ENCODE data around the gene ATG5. TPM values are rescaled to one million over a fixed set of nuclear protein-coding genes. Genes with fewer than 3 reads are reported as not detected.

ATG5 gene
- total and polyA plus RNA-seq, 2 experiments from 2014 or later, result 31.6 to 48.2 TPM

DNA sequence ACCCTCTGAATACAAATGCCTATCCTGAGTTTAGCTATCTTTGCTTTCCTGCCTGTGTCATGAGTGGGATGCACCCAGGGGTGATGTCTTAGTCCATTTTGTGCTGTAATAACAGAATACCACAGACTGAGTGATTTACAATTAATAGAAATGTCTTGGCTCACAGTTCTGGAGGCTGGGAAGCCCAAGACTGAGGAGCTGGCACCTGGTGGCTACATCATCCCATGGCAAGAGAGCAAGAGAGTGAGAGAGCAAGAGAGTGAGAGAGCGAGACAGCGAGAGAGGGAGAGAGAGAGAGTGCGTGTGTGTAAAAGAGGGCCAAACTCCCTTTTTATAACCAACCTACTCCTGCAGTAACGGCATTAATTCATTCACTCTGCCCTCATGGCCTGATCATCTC is 162.6 kb downstream of the ATG5 start:
- peaks cover 6% of the 10 kb centered on the region for H3K27me3 Mint-ChIP-seq (ENCODE audit: insufficient read depth, low read depth, poor library complexity)
- H3K9me3 Mint-ChIP-seq, result no peaks in the 10 kb centered on the region
- Histone ChIP-seq H3K27me3 (ENCODE audit: insufficient read depth) (no peaks in the 10 kb centered on the region), H3K79me2 (replicated peaks; ENCODE audit: insufficient read depth) (no peaks in the 10 kb centered on the region), H3K9me2 (ENCODE audit: insufficient read depth) (peaks cover 4% of the 10 kb centered on the region; the same call in 1 of the 2 replicates), H3K36me3 (ENCODE audit: insufficient read depth) (no peaks in the 10 kb centered on the region), H3K27ac (ENCODE audit: low read depth) (no peak overlapping the region), H4K20me1 (replicated peaks; ENCODE audit: insufficient read depth) (no peaks in the 10 kb centered on the region), H3K4me3 (no peak overlapping the region), H3K4me2 (0 out of 2 replicates have a peak overlapping the region, but pooled peaks have one; percentile 24), H3F3A (replicated peaks; ENCODE audit: low read depth) (no peaks in the 10 kb centered on the region), H3K4me1 (ENCODE audit: insufficient read depth) (peaks cover 20% of the 10 kb centered on the region), H2AFZ (peak overlapping the region; percentile 87; the same call in 1 of the 2 replicates)
- TF ChIP-seq NANOG (IDR thresholded peaks at IDR 0.05; ENCODE audit: borderline replicate concordance), result no peak
- TF ChIP-seq, protein P1, sequence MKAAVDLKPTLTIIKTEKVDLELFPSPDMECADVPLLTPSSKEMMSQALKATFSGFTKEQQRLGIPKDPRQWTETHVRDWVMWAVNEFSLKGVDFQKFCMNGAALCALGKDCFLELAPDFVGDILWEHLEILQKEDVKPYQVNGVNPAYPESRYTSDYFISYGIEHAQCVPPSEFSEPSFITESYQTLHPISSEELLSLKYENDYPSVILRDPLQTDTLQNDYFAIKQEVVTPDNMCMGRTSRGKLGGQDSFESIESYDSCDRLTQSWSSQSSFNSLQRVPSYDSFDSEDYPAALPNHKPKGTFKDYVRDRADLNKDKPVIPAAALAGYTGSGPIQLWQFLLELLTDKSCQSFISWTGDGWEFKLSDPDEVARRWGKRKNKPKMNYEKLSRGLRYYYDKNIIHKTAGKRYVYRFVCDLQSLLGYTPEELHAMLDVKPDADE (IDR thresholded peaks at IDR 0.05), result no peak
- no peaks in the 10 kb centered on the region for H3K36me3 Mint-ChIP-seq (ENCODE audit: low read depth)
- ATAC-seq (peak; percentile 23), DNase-seq (ENCODE audit: low spot score) (no peak)
- no peak overlapping the region for H3K4me3 Mint-ChIP-seq
- H3K27ac Mint-ChIP-seq, result no peak overlapping the region
- peaks cover 28% of the 10 kb centered on the region for H3K4me1 Mint-ChIP-seq

DNA sequence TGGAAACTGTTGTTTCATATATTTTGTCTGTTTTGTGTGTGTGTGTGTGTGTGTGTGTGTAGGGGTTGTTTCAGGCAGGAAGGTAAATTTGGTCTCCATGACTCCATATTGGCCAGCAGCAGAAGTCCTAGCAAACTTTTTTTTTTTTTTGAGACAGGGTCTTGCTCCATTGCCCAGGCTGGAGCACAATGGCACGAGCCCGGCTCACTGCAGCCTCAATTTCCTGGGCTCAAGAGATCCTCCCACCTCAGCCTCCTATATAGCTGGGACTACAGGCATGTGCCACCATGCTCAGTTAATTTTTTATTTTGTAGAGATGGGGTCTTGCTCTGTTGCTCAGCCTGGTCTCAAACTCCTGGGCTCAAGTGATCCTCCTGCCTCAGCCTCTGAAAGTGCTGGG is 163.7 kb downstream of the ATG5 start:
- no peak overlapping the region for H3K4me3 Mint-ChIP-seq
- Histone ChIP-seq H3K4me1 (ENCODE audit: insufficient read depth) (peaks cover 11% of the 10 kb centered on the region), H3K27ac (ENCODE audit: low read depth) (no peak overlapping the region), H3K4me3 (no peak overlapping the region), H3F3A (replicated peaks; ENCODE audit: low read depth) (no peaks in the 10 kb centered on the region), H3K4me2 (no peak overlapping the region), H4K20me1 (replicated peaks; ENCODE audit: insufficient read depth) (no peaks in the 10 kb centered on the region), H3K27me3 (ENCODE audit: insufficient read depth) (no peaks in the 10 kb centered on the region), H3K9me2 (ENCODE audit: insufficient read depth) (peaks cover 4% of the 10 kb centered on the region; the same call in 1 of the 2 replicates), H3K79me2 (replicated peaks; ENCODE audit: insufficient read depth) (no peaks in the 10 kb centered on the region), H3K36me3 (ENCODE audit: insufficient read depth) (no peaks in the 10 kb centered on the region), H2AFZ (no peak overlapping the region)
- ATAC-seq, result no peak
- H3K27me3 Mint-ChIP-seq (ENCODE audit: insufficient read depth, low read depth, poor library complexity), result peaks cover 6% of the 10 kb centered on the region
- no peak for DNase-seq (ENCODE audit: low spot score)
- no peaks in the 10 kb centered on the region for H3K9me3 Mint-ChIP-seq
- peaks cover 19% of the 10 kb centered on the region for H3K4me1 Mint-ChIP-seq
- no peaks in the 10 kb centered on the region for H3K36me3 Mint-ChIP-seq (ENCODE audit: low read depth)
- no peak overlapping the region for H3K27ac Mint-ChIP-seq
- no peak for TF ChIP-seq POLR2AphosphoS5 (IDR thresholded peaks at IDR 0.05; ENCODE audit: low read depth)
- TF ChIP-seq, protein P2, sequence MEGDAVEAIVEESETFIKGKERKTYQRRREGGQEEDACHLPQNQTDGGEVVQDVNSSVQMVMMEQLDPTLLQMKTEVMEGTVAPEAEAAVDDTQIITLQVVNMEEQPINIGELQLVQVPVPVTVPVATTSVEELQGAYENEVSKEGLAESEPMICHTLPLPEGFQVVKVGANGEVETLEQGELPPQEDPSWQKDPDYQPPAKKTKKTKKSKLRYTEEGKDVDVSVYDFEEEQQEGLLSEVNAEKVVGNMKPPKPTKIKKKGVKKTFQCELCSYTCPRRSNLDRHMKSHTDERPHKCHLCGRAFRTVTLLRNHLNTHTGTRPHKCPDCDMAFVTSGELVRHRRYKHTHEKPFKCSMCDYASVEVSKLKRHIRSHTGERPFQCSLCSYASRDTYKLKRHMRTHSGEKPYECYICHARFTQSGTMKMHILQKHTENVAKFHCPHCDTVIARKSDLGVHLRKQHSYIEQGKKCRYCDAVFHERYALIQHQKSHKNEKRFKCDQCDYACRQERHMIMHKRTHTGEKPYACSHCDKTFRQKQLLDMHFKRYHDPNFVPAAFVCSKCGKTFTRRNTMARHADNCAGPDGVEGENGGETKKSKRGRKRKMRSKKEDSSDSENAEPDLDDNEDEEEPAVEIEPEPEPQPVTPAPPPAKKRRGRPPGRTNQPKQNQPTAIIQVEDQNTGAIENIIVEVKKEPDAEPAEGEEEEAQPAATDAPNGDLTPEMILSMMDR (conservative IDR thresholded peaks at IDR 0.05; ENCODE audit: low read depth in 2 of 2), result no peak

DNA sequence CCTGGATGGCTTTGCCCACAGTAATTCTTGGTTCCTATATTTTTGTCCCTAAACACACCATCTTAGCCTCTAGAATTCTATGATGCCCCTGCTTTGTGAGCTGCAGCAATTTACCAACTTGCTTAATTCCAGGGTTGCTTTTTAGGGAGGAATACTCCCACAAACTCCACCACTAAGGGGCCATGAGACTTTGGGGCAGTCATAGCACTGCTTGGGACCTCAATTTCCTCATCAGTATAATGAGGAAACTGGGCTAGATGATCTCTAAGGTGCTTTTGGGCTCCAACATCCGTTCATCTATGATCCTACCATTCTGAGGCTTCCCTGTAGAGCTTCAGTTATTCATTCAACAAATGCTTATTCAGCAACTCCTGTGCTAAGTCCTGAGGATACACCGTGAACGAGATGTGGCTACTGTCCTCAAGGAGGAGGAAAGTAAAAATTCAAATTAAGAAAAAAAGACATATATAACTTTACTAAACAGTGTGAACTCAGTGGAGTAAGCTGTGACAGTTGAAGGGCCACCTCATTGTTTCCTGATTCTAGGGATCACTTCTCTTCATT is 164.2 kb downstream of the ATG5 start:
- Histone ChIP-seq H2AFZ (no peak overlapping the region), H3K79me2 (replicated peaks; ENCODE audit: insufficient read depth) (no peaks in the 10 kb centered on the region), H3K4me1 (ENCODE audit: insufficient read depth) (peaks cover 11% of the 10 kb centered on the region), H4K20me1 (replicated peaks; ENCODE audit: insufficient read depth) (no peaks in the 10 kb centered on the region), H3K27me3 (ENCODE audit: insufficient read depth) (no peaks in the 10 kb centered on the region), H3K4me2 (no peak overlapping the region), H3F3A (replicated peaks; ENCODE audit: low read depth) (no peaks in the 10 kb centered on the region), H3K27ac (ENCODE audit: low read depth) (no peak overlapping the region), H3K9me2 (ENCODE audit: insufficient read depth) (peaks cover 4% of the 10 kb centered on the region; the same call in 1 of the 2 replicates), H3K36me3 (ENCODE audit: insufficient read depth) (no peaks in the 10 kb centered on the region), H3K4me3 (no peak overlapping the region)
- no peak for DNase-seq (ENCODE audit: low spot score)
- H3K4me3 Mint-ChIP-seq, result no peak overlapping the region
- no peaks in the 10 kb centered on the region for H3K9me3 Mint-ChIP-seq
- no peak for ATAC-seq
- no peak for TF ChIP-seq JUNB (IDR thresholded peaks at IDR 0.05; ENCODE audit: unreplicated experiment)
- no peak for TF ChIP-seq ZNF331 (CRISPR knock-in tag; IDR thresholded peaks at IDR 0.05; ENCODE audit: low read depth)
- peaks cover 17% of the 10 kb centered on the region for H3K4me1 Mint-ChIP-seq
- H3K27me3 Mint-ChIP-seq (ENCODE audit: insufficient read depth, low read depth, poor library complexity), result peaks cover 6% of the 10 kb centered on the region
- H3K27ac Mint-ChIP-seq, result no peak overlapping the region
- no peaks in the 10 kb centered on the region for H3K36me3 Mint-ChIP-seq (ENCODE audit: low read depth)
